T-helper 1 cell treated with Interleukin-12 subunit alpha and Interleukin-12 subunit beta and Interleukin-4 antibody, amounts not matched to agents 30 μg/mL and 1 μg/mL, for 36 hours (primary cell): Measurements from ENCODE around the gene HIVEP3.

Experiments
- H3K27ac Mint-ChIP-seq: one replicate; pipeline ENCODE4 v1.8.0; 2021; ENCODE audit warnings: mild to moderate bottlenecking, mixed read lengths
- H3K27me3 Mint-ChIP-seq: one replicate; pipeline ENCODE4 v1.8.0; 2021; ENCODE audit warnings: low read depth, mixed read lengths
- H3K36me3 Mint-ChIP-seq: one replicate; pipeline ENCODE4 v1.8.0; 2021; ENCODE audit warnings: low read depth, mixed read lengths
- H3K4me1 Mint-ChIP-seq: one replicate; pipeline ENCODE4 v1.8.0; 2021; ENCODE audit warnings: low read depth, mixed read lengths
- H3K4me3 Mint-ChIP-seq: one replicate; pipeline ENCODE4 v1.8.0; 2021; ENCODE audit warnings: mild to moderate bottlenecking, moderate library complexity, mixed read lengths
- H3K9me3 Mint-ChIP-seq: one replicate; pipeline ENCODE4 v1.8.0; 2021; ENCODE audit warnings: mixed read lengths

HIVEP3 gene

DNA sequence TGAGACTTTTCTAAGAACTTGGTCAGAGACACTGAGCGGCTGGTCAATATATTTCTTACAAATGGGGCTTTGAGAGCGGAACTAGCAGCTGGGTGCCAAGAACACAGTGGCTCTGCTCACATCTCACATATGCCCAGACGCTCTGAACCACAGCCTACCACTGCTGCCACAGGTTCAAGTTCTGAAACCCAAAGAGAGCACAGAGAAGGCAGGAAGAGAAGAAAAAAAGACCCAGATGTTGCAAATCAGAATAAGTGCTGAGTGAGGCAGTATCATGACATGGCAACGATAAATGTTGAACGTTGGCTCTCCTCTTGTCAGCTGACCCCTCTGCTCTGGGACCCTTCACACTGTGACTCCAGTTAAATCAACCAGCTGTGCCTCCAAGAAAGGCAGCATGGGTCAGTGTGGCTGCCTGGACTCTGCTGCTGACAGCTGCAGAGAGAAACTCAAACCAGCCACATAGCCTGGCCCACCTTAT is 26.4 kb downstream of the HIVEP3 start:
- Mint-ChIP-seq H3K27me3 (no peaks in the 10 kb centered on the region), H3K4me3 (peak overlapping the region; percentile 83), H3K36me3 (no peaks in the 10 kb centered on the region), H3K27ac (peak overlapping the region; percentile 93), H3K9me3 (no peaks in the 10 kb centered on the region), H3K4me1 (peaks cover 69% of the 10 kb centered on the region)

DNA sequence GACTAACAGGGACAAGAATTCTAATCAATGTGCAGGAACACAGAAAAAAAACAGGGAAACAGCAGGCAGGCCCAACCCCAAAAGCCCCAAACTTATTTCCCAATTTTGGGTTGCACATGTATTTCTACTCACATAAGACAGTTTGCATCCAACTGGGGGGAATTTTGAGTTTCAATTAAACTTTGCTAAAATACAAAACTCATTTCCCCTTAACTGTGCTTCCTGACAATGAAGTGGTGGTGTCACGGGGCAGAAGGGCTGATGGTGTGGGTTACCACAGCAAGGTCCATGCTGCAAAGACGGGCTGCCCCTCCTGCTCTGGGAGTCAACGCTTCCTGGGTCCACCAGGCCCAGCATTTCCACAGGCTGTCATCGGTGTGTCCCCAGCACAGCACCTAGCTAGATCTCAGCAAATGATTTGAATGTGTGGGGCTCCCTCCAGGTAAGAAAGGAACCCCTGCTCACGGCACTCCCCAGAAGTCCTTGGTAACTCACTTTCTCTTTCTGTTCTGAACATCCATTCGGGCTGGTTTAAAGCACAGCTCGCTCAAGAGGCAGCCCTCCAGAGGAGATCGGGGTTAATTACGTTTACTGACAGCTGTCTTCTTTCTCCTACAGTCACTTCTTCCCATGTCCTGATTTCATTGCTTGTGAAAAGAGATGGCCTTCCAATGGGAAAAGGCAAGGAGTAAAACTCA is 27.4 kb downstream of the HIVEP3 start:
- Mint-ChIP-seq H3K4me1 (peaks cover 61% of the 10 kb centered on the region), H3K4me3 (peak overlapping the region; percentile 83), H3K27ac (peak overlapping the region; percentile 93), H3K36me3 (no peaks in the 10 kb centered on the region), H3K27me3 (no peaks in the 10 kb centered on the region), H3K9me3 (no peaks in the 10 kb centered on the region)

DNA sequence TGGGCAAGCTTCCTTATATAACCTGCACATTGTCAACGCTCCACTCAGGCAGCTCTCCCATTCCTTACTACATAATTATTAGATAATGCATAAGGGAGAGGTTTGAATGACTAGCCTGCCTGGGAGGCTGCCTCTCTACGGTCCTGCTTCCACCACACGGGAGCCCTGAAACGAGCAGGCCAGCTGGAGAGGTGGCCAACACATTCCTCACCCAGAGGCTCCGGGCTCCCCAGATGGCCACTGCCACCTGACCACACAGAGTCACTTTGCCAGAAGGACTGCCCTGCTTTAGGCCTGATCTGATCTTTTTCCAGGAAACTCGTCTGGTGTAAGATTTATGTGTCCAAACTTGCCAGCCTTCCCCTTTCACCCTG is 27.9 kb downstream of the HIVEP3 start:
- Mint-ChIP-seq H3K27ac (peak overlapping the region; percentile 93), H3K4me3 (peak overlapping the region; percentile 83), H3K4me1 (peaks cover 61% of the 10 kb centered on the region), H3K36me3 (peaks cover 3% of the 10 kb centered on the region), H3K9me3 (no peaks in the 10 kb centered on the region), H3K27me3 (no peaks in the 10 kb centered on the region)

DNA sequence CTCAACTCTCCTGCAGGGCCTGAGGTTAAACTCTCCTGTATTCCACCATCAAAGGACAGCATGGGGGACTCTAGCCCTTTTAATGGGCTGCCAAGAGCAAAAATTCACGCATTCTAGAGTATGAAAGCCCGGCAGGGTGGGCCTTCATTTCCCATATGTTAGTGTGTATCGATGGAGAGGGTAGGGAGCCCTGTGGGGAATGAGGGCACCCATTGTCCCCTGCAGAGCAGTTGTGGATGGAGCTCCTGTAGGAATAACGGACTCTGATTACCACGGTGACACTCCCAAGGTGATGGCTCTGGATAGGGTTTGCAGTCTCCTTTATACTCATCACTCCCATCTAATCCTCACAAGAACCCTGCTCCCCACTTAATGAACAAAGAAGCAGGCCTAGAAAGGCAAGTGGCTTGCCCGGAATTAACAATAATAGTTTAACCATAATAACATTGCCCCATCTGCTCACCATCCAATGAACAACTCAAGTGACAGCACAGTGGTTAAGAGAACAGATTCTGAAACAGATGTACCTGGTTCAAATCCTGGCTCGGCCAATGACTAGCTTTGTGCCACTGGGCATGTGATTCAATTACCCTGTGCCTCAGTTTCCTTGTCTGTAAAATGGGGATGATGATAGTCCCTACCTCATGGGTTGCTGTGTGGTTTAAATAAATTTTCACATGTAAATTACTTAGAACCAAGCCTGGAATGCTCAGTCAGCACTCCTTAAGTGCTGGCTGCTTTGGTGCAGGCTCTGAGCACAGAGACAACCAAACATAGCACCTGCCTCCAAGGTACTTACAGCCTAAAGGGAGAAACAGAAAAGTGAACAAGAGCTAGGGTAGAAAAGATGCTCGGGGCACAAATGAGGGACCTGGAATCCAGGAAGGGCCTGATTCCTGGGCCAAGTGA is 29.0 kb downstream of the HIVEP3 start:
- peaks cover 53% of the 10 kb centered on the region for H3K4me1 Mint-ChIP-seq
- no peaks in the 10 kb centered on the region for H3K9me3 Mint-ChIP-seq
- no peak overlapping the region for H3K4me3 Mint-ChIP-seq
- peaks cover 3% of the 10 kb centered on the region for H3K36me3 Mint-ChIP-seq
- peak overlapping the region; percentile 47 for H3K27ac Mint-ChIP-seq
- H3K27me3 Mint-ChIP-seq = no peaks in the 10 kb centered on the region

DNA sequence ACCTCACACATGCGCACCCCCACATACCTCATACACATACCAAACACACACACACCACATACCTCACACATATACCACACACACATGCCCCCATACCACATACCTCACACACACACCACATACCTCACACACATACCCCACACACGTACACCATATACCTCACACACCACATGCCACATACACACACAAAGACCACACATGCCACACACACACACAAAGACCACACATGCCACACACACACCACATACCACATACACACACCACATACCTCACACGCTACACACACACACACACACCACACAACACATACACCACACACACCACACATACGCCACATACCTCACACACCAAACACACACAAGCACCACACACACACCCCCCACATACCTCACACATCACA is 30.0 kb downstream of the HIVEP3 start:
- H3K27ac Mint-ChIP-seq = peak overlapping the region; percentile 12
- peak overlapping the region; percentile 12 for H3K4me3 Mint-ChIP-seq
- H3K27me3 Mint-ChIP-seq = no peaks in the 10 kb centered on the region
- H3K4me1 Mint-ChIP-seq = peaks cover 43% of the 10 kb centered on the region
- H3K36me3 Mint-ChIP-seq = peaks cover 3% of the 10 kb centered on the region
- no peaks in the 10 kb centered on the region for H3K9me3 Mint-ChIP-seq

DNA sequence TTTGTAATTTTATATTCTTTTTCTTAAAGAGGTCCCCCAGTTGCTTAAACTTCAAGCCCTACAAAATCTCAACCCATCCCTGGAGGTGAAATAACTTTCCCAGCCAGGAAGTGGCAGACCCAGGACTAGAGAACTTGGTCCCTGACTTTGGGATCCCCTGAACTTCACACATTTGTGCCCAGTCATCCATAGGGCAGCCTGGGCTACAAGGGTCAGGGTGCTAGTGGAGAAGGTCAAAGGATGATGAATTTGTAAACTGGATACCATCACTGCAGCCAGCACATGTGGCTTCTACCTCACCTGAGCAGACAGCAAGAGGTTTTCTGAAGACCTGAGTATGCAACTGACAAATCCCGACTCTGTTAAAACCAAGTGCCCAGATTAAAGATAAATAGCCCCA is 31.4 kb downstream of the HIVEP3 start:
- Mint-ChIP-seq H3K36me3 (peaks cover 3% of the 10 kb centered on the region), H3K4me3 (no peak overlapping the region), H3K27me3 (no peaks in the 10 kb centered on the region), H3K27ac (no peak overlapping the region), H3K4me1 (peaks cover 44% of the 10 kb centered on the region), H3K9me3 (no peaks in the 10 kb centered on the region)

DNA sequence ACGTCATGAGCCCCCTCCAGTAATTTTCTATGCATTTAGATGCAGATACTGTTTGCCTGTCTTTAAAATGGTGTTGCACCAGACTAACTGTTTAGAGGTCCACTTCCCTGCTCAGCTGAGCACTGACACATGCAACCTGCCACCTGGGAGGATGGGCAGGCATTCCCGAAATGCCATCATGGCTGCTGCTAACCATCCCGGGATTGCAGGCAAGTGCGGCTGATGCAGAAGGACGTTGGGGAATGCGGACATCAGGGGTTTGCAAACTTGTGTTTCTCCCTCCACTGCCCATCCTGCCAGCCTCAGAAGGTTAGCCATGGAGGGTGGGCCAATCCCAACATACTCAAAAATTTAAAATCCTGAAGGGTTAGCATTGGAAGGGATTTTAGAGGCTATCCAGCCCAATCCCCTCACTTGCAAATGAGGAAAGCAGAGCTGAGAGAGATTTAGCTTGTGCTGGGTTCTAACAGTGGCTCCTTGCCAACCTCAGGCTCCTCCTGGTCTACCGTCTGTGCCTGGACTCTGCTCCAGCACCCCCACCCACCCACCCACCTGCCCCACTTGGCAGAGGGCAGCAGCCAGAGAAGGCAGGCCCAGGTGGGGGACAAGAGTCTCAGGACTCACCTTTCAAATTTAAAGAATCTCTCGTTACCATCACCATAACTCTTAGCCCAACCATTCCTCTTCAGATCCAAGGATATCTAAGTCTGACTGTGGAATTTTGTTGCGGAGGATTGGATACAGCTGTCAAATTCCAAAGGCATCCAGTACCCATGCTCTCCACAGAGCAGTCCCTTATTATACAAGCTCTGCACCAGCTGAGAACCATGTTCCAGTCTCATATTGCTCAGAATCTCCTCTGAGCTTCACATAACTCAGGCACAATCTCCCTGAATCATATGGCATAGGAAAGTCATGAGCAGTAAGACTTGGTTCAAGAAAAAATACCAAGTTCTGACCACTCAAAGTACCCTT is 34.2 kb downstream of the HIVEP3 start:
- Mint-ChIP-seq H3K9me3 (no peaks in the 10 kb centered on the region), H3K27me3 (no peaks in the 10 kb centered on the region), H3K27ac (no peak overlapping the region), H3K36me3 (peaks cover 3% of the 10 kb centered on the region), H3K4me1 (peaks cover 31% of the 10 kb centered on the region), H3K4me3 (no peak overlapping the region)

DNA sequence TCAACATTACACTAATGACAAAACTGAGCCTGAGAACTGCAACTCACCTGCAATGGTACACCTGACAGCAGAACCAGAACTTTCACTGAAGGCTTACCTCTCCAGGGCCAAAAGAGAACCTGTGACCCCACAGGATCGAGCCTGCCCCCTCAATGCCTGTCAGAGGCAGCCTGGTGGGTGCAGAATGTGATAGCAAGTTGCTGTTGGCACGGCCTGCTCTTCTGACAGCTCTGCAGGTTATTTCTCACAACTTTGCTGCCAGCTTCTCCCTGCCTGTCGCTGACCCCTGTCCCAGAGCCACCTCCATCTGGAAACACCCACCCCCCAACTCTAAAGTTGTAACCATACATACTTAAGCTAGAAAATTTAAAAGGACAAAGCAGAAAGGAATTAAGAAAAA is 35.2 kb downstream of the HIVEP3 start:
- Mint-ChIP-seq H3K27me3 (no peaks in the 10 kb centered on the region), H3K4me3 (no peak overlapping the region), H3K36me3 (peaks cover 3% of the 10 kb centered on the region), H3K27ac (no peak overlapping the region), H3K9me3 (no peaks in the 10 kb centered on the region), H3K4me1 (peaks cover 22% of the 10 kb centered on the region)

DNA sequence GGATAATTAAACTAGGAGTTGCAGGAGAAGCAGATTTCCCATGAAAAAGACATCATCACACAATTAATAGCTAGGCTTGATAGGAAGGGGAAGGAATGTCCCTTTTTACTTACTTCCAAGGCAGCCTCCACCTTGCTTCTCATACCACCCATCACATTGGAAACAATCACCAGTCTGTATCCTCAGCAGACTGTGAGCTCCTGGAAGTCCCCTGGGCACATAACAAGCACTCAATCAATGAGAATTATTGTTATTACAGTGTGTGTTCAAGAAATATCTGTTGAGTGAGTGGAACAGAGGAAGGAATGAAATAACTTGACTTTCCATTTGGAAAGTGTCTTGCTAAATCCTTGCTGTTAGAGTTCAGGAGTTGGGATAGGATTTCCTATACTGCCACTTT is 36.2 kb downstream of the HIVEP3 start:
- Mint-ChIP-seq H3K9me3 (no peaks in the 10 kb centered on the region), H3K27ac (no peak overlapping the region), H3K27me3 (no peaks in the 10 kb centered on the region), H3K4me1 (peaks cover 18% of the 10 kb centered on the region), H3K36me3 (peaks cover 3% of the 10 kb centered on the region), H3K4me3 (no peak overlapping the region)

DNA sequence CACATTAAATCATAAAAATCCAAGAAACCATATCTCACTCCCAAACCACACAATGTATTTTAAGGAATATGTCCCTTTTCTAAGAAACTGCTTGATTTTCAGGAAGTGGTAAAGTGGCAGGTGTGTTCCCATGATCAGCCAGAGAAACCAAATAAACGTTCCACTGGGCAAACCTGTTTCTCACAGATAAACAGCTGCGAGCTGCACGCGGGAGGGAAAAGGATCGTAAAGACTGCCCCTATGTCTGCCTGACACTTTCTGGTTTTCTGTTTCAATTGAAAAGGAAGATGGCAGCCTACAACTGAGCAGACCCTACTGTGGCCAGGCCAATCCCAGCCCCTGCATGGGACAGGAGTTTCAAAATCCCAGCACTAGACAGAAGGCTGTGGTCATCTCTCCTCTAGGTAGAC is 36.6 kb downstream of the HIVEP3 start:
- Mint-ChIP-seq H3K4me1 (peaks cover 22% of the 10 kb centered on the region), H3K36me3 (peaks cover 3% of the 10 kb centered on the region), H3K4me3 (no peak overlapping the region), H3K27ac (no peak overlapping the region), H3K27me3 (no peaks in the 10 kb centered on the region), H3K9me3 (no peaks in the 10 kb centered on the region)

DNA sequence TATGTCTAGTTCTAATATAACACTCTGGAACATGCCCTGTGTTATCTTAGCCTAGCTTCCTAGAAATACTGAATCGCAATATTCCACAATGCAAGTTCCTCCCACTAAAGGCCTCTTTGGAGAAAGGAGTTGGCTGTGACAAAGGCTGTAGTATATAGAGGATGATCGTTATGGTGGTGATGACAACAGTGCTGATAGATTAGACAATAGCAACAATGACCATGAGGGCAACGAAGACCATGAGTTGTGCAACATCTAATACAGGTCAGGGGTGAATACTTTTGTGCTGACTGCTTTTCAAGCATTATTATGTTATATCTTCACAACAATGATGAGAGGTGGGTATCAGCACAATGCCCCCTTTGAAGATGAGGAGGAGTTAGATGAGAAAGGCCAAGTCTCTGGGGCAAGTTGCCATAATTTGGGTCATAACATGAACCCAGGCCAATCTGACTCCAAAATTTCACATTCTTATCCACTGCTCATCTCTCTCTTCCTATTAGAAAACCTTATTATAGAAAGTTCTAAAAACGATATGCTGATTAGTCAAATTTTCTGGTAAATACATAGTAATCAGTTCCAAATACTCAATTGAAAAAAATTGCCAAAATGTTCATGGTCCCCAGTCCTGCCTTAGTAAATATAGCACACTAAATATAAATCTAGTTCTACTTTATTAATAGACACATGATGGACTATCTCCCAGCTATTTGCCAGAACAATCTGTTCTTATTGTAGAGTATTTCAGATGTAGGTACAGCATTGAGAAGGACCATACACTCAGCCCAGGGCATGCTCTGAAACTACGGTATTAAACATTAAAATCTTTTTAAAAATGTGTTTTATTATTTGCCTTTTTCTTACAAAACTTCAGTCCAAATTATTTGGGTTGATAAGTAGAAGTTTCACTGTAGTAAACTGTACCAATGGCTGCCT is 37.5 kb downstream of the HIVEP3 start:
- Mint-ChIP-seq H3K36me3 (peaks cover 3% of the 10 kb centered on the region), H3K27ac (no peak overlapping the region), H3K4me1 (peaks cover 28% of the 10 kb centered on the region), H3K27me3 (no peaks in the 10 kb centered on the region), H3K4me3 (no peak overlapping the region), H3K9me3 (no peaks in the 10 kb centered on the region)

DNA sequence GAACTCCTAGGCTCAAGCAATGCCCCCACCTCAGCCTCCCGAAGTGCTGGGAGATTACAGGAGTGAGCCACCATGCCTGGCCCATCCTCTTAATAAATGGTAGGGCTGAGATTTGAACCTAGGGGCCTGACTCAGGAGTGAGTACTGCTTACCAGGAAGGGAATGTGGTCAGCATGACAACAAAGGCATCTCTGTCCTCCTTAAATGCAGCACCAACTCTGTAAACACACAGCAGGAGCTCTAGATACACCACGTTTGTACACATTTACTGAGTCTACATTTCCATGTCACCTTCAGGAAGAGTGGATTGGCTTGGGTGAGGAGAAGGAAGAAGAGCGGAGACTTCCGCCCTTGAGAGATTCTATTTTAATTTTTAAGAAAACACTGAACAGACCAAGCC is 38.5 kb downstream of the HIVEP3 start:
- no peaks in the 10 kb centered on the region for H3K36me3 Mint-ChIP-seq
- H3K4me1 Mint-ChIP-seq = peaks cover 30% of the 10 kb centered on the region
- H3K4me3 Mint-ChIP-seq = no peak overlapping the region
- no peaks in the 10 kb centered on the region for H3K27me3 Mint-ChIP-seq
- H3K27ac Mint-ChIP-seq = no peak overlapping the region
- no peaks in the 10 kb centered on the region for H3K9me3 Mint-ChIP-seq

DNA sequence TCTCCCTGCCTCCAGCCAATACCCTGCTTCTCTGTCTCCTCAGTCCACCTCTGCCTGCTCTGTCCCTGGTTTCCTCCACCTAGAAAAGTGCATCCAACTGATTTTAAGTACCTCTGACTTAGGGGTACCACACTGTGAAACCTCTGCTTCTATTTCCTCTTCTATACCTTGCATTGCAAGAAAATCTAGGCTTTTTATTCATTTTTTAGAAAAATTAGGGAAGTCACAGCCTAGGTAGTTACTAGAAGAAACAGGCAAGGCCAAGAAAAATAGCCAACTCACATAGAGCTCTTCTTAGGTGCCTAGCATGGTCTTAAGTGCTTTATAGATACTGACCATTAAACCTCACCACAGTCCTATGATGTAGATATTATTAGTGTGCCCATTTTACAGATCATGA is 39.1 kb downstream of the HIVEP3 start:
- H3K4me1 Mint-ChIP-seq = peaks cover 35% of the 10 kb centered on the region
- no peaks in the 10 kb centered on the region for H3K9me3 Mint-ChIP-seq
- no peak overlapping the region for H3K4me3 Mint-ChIP-seq
- no peaks in the 10 kb centered on the region for H3K36me3 Mint-ChIP-seq
- no peaks in the 10 kb centered on the region for H3K27me3 Mint-ChIP-seq
- H3K27ac Mint-ChIP-seq = no peak overlapping the region
